Mesodermal cell (in vitro differentiated cells): Measurements from ENCODE around the gene SEMA4B.
"Not testable (repeated sequence)": the region's sequence is repeated elsewhere in the genome, so short reads cannot be mapped to it uniquely, and the experiment has no call there.

Experiments
- H3K27ac ChIP-seq: 2 replicates; pipeline ENCODE4 v1.7.0; 2013; ENCODE audit warnings: mild to moderate bottlenecking, low read depth, low read length, moderate library complexity; ENCODE audit not compliant: severe bottlenecking
- H3K36me3 ChIP-seq: 2 replicates; pipeline ENCODE4 v1.7.1; 2013; ENCODE audit warnings: mild to moderate bottlenecking, low read length, moderate library complexity; ENCODE audit not compliant: control insufficient read depth, insufficient read depth
- H3K4me1 ChIP-seq: one replicate; pipeline ENCODE4 v1.7.1; 2013; ENCODE audit warnings: mild to moderate bottlenecking, low read length; ENCODE audit not compliant: insufficient read depth, control insufficient read depth, poor library complexity, severe bottlenecking
- H3K4me3 ChIP-seq: 2 replicates; pipeline ENCODE4 v1.7.0; 2013; ENCODE audit warnings: low read length, control low read depth, mild to moderate bottlenecking; ENCODE audit not compliant: insufficient read depth, poor library complexity, severe bottlenecking; ENCODE audit errors: extremely low read depth
- H3K9me3 ChIP-seq: 2 replicates; pipeline ENCODE4 v1.7.1; 2013; ENCODE audit warnings: mild to moderate bottlenecking, low read length, moderate library complexity; ENCODE audit not compliant: control insufficient read depth
- WGBS, 2 experiments: methylation state at CpG; one replicate each; pipeline ENCODE4 v1.1.5; 2013; ENCODE audit warnings: missing lambda C conversion rate in 2 of 2; ENCODE audit not compliant: insufficient coverage in 2 of 2; 5-methylcytosine and 5-hydroxymethylcytosine counted together

The SEMA4B gene

DNA sequence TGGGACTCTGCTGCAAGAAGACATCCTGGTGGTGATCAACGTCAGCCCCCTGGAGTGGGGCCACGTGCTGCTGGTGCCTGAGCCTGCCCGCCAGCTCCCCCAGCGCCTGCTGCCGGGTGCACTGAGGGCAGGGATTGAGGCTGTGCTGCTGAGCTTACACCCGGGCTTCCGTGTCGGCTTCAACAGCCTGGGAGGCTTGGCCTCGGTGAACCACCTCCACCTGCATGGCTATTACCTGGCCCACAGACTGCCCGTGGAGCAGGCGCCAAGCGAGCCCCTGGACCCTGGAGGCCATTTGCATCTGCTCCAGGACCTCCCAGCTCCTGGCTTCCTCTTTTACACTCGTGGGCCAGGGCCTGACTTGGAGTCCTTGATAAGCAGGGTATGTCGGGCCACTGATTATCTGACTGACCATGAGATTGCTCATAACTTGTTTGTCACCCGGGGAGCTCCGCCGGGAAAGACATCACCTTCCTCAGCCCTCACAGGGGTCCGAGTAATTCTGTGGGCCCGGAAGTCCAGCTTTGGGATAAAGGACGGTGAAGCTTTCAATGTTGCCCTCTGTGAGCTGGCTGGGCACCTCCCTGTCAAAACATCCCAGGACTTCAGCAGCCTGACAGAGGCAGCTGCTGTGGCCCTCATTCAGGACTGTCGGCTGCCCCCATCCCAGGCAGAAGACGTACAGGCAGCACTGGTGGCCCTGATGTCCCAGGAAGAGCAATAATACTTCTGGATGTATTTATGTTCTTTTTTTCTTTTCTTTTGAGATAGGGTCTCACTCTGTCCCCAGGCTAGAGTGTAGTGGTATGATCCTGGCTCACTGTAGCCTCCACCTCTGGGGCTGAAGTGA, 40.4 kb downstream of the SEMA4B start:
- no peaks in the 10 kb centered on the region for H3K4me1 ChIP-seq
- H3K4me3 ChIP-seq, result no peak overlapping the region
- H3K27ac ChIP-seq, result no peak overlapping the region
- 89% methylated on average over 19 to 22 of the region's 22 CpGs for WGBS, 2 experiments
- H3K36me3 ChIP-seq, result no peaks in the 10 kb centered on the region
- H3K9me3 ChIP-seq, result no peaks in the 10 kb centered on the region

GRCh38 chr15:90243943-90244639, 43.0 kb downstream of the SEMA4B start:
- Histone ChIP-seq H3K4me1 (no peaks in the 10 kb centered on the region), H3K27ac (no peak overlapping the region), H3K4me3 (no peak overlapping the region), H3K9me3 (no peaks in the 10 kb centered on the region), H3K36me3 (no peaks in the 10 kb centered on the region)
- WGBS, 2 experiments, result 95 to 98% methylated on average over 6 to 9 of the region's 10 CpGs

- no peak overlapping the region for H3K27ac ChIP-seq
Measured at GRCh38 chr15:90248789-90249202, 47.7 kb downstream of the SEMA4B start.

DNA sequence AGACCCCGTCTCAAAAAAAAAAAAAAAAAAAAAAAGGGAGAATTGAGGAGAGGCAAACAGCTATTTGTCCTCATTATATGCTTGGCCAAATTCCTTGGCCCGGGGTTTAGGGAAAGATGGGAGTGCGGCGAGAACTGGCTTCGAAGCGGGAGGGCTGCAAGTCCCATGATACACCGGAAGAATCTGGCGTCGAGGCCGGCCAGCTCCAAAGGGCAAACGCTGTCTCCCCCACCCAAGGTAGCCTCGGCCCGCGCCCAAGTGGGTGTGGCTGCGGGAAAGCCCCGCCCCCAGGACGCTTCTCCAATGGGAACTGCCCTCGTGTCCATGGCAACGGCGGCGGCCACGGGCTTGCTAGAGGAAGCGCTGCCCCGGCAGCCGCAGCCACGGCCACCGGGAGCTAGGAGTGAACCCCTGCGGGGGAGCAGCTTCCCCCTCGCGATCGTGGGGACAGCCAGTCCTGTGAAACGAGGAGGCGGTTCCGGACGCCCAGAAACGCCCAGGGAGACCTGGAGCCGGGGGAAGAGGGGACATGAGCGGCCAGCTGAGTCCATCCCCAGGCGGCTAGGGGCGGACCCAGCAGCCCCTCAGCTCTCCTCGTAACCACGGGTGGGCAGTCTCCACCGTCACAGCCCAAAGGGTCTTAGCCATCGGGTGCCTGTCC, 48.2 kb downstream of the SEMA4B start, which contains the start of gene TTLL13:
TSS of gene TTLL13 (plus strand) at position 354 of the 661 bp plus-strand sequence. CDS start 1,075 bp downstream, outside the sequence.
- WGBS, 2 experiments, result 1 to 2% methylated on average over 30 to 43 of the region's 44 CpGs
- Histone ChIP-seq H3K27ac (no peak within 1 kb of the TSS), H3K4me3 (peak within 1 kb of the TSS; percentile 47), H3K4me1 (peaks cover 3% of the 10 kb centered on the region), H3K36me3 (no peaks in the 10 kb centered on the region), H3K9me3 (no peaks in the 10 kb centered on the region)

More at GRCh38 chr15:90248789-90249202, 47.7 kb downstream of the SEMA4B start:
- Histone ChIP-seq H3K9me3 (no peaks in the 10 kb centered on the region), H3K4me3 (peak overlapping the region; percentile 47), H3K4me1 (peaks cover 3% of the 10 kb centered on the region), H3K36me3 (no peaks in the 10 kb centered on the region)
- WGBS, 2 experiments, result 83 to 91% methylated on average over 5 of the region's 6 CpGs

- WGBS, 2 experiments, result 88 to 100% methylated on average over 3 to 7 of the region's 7 CpGs
- H3K4me1 ChIP-seq, result no peaks in the 10 kb centered on the region
- no peak overlapping the region for H3K4me3 ChIP-seq
- no peaks in the 10 kb centered on the region for H3K36me3 ChIP-seq
- no peak overlapping the region for H3K27ac ChIP-seq
- H3K9me3 ChIP-seq, result no peaks in the 10 kb centered on the region
Measured at GRCh38 chr15:90257776-90258175, 56.6 kb downstream of the SEMA4B start.

GRCh38 chr15:90259524-90259923, 58.4 kb downstream of the SEMA4B start:
- Histone ChIP-seq H3K4me1 (no peaks in the 10 kb centered on the region), H3K4me3 (no peak overlapping the region), H3K36me3 (no peaks in the 10 kb centered on the region), H3K27ac (no peak overlapping the region), H3K9me3 (no peaks in the 10 kb centered on the region)
- no CpG with 5 or more reads among the region's 5 CpGs for WGBS, 2 experiments

GRCh38 chr15:90260731-90261130, 59.6 kb downstream of the SEMA4B start:
- not testable (repeated sequence) for H3K4me3 ChIP-seq, H3K27ac ChIP-seq, H3K4me1 ChIP-seq, H3K36me3 ChIP-seq, H3K9me3 ChIP-seq
- WGBS, 2 experiments, result 100% methylated on average over 1 to 2 of the region's 6 CpGs

GRCh38 chr15:90261811-90262210, 60.7 kb downstream of the SEMA4B start:
- no peak overlapping the region for H3K4me3 ChIP-seq
- WGBS, 2 experiments, result 88 to 92% methylated on average over 5 of the region's 5 CpGs

DNA sequence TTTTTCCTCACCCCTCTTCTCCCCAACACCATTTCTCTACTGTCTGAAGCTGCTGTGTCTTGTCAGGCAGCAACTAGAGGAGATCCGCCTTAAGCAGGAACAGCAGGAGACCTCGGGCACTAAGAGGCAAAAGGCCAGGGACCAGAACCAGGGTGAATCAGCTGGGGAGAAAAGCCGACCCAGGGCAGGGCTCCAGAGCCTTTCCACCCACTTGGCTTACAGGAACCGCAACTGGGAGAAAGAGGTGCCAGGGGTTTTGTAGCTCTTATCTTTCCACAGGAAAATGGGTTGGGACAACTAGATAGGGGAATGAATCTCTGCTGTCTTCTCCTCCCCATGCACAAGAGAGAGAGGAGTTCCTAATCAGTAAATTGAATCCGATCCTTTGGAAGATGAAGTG, 61.3 kb downstream of the SEMA4B start:
- WGBS, 2 experiments, result 89 to 90% methylated on average over 2 to 4 of the region's 5 CpGs
- no peaks in the 10 kb centered on the region for H3K9me3 ChIP-seq
- peaks cover 7% of the 10 kb centered on the region for H3K36me3 ChIP-seq
- peaks cover 4% of the 10 kb centered on the region for H3K4me1 ChIP-seq
- H3K4me3 ChIP-seq, result no peak overlapping the region
- H3K27ac ChIP-seq, result no peak overlapping the region

More at GRCh38 chr15:90261811-90262210, 60.7 kb downstream of the SEMA4B start:
- H3K27ac ChIP-seq, result no peak overlapping the region
- H3K9me3 ChIP-seq, result no peaks in the 10 kb centered on the region
- no peaks in the 10 kb centered on the region for H3K4me1 ChIP-seq
- peaks cover 1% of the 10 kb centered on the region for H3K36me3 ChIP-seq

DNA sequence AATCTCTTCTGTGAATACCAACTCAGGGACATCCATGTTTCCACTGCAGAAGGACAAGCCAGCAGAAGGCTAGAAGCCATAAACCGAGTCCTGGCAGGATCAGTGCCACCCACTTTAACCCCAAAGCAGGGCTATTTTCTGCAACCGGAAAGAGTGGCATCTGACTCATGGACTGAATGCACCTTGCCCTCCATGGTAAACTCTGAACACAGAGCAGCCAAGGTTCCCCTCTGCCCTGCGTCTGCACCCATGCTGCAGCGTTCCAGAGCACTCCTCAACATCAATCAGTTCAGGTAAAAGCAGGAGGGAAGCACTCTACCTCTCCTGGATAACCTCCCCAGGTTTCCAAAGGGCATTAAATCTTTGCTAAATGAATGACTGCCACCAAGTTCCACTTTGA, 63.5 kb downstream of the SEMA4B start:
- H3K27ac ChIP-seq, result peak overlapping the region; percentile 93
- H3K36me3 ChIP-seq, result peaks cover 25% of the 10 kb centered on the region
- WGBS, 2 experiments, result 60 to 85% methylated on average over 4 of the region's 4 CpGs
- peaks cover 11% of the 10 kb centered on the region for H3K4me1 ChIP-seq
- H3K4me3 ChIP-seq, result peak overlapping the region; percentile 68
- H3K9me3 ChIP-seq, result no peaks in the 10 kb centered on the region
